Panc1 (cell line): ENCODE measurements around the gene FAM227B. TPM values are rescaled to one million over a fixed set of nuclear protein-coding genes. Genes with fewer than 3 reads are reported as not detected.

ENCODE experiments used
- ATAC-seq: fragments of 200-7000 bp; cut with Tn5 transposase; 2 replicates; pipeline ENCODE4 v1.9.1; 2020; ENCODE audit warnings: mild to moderate bottlenecking, moderate library complexity
- BruUV-seq: library from RNA; stranded (reverse); fragments of 400-500 nt; replicated peaks from 2 replicates; lab custom pipeline; 2021; lab: Mats Ljungman, UMichigan
- CTCF ChIA-PET: fragments of 300-600 bp; sonication (Branson Sonifier 250); formaldehyde crosslinking; loops from one replicate; lab custom pipeline; 2022; ENCODE audit warnings: antibody characterized with exemption; lab: Charles Lee
- POLR2A ChIA-PET: fragments of 300-600 bp; sonication (Branson Sonifier 250); formaldehyde crosslinking; loops from one replicate; lab custom pipeline; 2022; ENCODE audit warnings: antibody characterized with exemption; lab: Charles Lee
- DNase-seq: peaks from one replicate; pipeline ENCODE4 v3.0.0-alpha.2; 2010; ENCODE audit warnings: low read depth, low spot score
- H3K27ac ChIP-seq: 2 replicates; pipeline ENCODE4 v1.5.1; 2011; ENCODE audit warnings: mild to moderate bottlenecking, low read length, inconsistent platforms
- H3K27me3 ChIP-seq: fragments of 200-500 bp; sonication (Bioruptor generic); 2 replicates; pipeline ENCODE4 v1.6.0; 2014; ENCODE audit warnings: low read length, inconsistent platforms; ENCODE audit not compliant: control insufficient read depth, insufficient read depth
- H3K36me3 ChIP-seq: fragments of 200-500 bp; sonication (Bioruptor generic); 2 replicates; pipeline ENCODE4 v1.5.1; 2014; ENCODE audit warnings: inconsistent platforms, mild to moderate bottlenecking, low read length, moderate library complexity; ENCODE audit not compliant: control insufficient read depth, insufficient read depth
- H3K4me1 ChIP-seq: 2 replicates; pipeline ENCODE4 v1.5.1; 2011; ENCODE audit warnings: inconsistent platforms, mild to moderate bottlenecking, low read length, moderate library complexity; ENCODE audit not compliant: control insufficient read depth, insufficient read depth
- H3K4me3 ChIP-seq, 2 experiments: 2 replicates each; pipeline ENCODE4 v1.5.1; 2011 to 2012; ENCODE audit warnings: low read depth in 2 of 2, low read length in 2 of 2, mild to moderate bottlenecking in 2 of 2, inconsistent platforms in 1 of 2, moderate library complexity in 1 of 2
- H3K9me3 ChIP-seq: fragments of 200-500 bp; sonication (Bioruptor generic); 2 replicates; pipeline ENCODE4 v1.5.1; 2014; ENCODE audit warnings: low read depth, mild to moderate bottlenecking, inconsistent platforms, low read length, moderate library complexity; ENCODE audit not compliant: control insufficient read depth, insufficient read depth
- CTCF ChIP-seq: fragments of 450-650 bp; IDR thresholded peaks from 2 replicates; pipeline ENCODE4 v1.5.1; 2017; ENCODE audit warnings: mild to moderate bottlenecking
- POLR2AphosphoS5 ChIP-seq: IDR thresholded peaks from 2 replicates; pipeline ENCODE4 v1.6.1; 2012; ENCODE audit warnings: mild to moderate bottlenecking, low read depth, low read length, moderate library complexity
- REST ChIP-seq, 2 experiments: IDR thresholded peaks; 2 replicates each; pipeline ENCODE4 v1.6.1; 2011 to 2012; ENCODE audit warnings: low read depth in 2 of 2, control low read depth in 1 of 2, low read length in 1 of 2, mild to moderate bottlenecking in 1 of 2, moderate library complexity in 1 of 2; ENCODE audit not compliant: insufficient read depth in 1 of 2
- SIN3A ChIP-seq: IDR thresholded peaks from 2 replicates; pipeline ENCODE4 v1.6.1; 2012; ENCODE audit warnings: low read depth, mild to moderate bottlenecking, low read length, moderate library complexity, borderline replicate concordance; ENCODE audit not compliant: insufficient read depth
- TCF7L2 ChIP-seq: IDR thresholded peaks from 2 replicates; pipeline ENCODE4 v1.6.1; 2011; ENCODE audit warnings: mild to moderate bottlenecking, low read depth, low read length, inconsistent platforms
- in situ Hi-C: cut with HindIII; loops from 2 replicates; pipeline ENCODE4 v1.10.0; 2016; ENCODE audit warnings: low sequenced_read_pairs, low pct_unique_long_range_greater_than_20kb
- intact Hi-C: fragments of 100-400 bp; cut with micrococcal nuclease; formaldehyde crosslinking; loops from one replicate; pipeline ENCODE4 v1.10.0; 2022; ENCODE audit not compliant: unreplicated experiment
- total RNA-seq: library from RNA; stranded (reverse); gene quantifications from one replicate; pipeline ENCODE4 v1.2.1, GENCODE V29; 2021; ENCODE audit not compliant: unreplicated experiment

Gene FAM227B
- total RNA-seq, 1 experiment from 2014 or later, result 1.2 TPM

- POLR2A ChIA-PET, result no interaction called here
- BruUV-seq, result no TSS peak
- no peak overlapping the region for H3K27ac ChIP-seq
- H3K27me3 ChIP-seq, result no peaks in the 10 kb centered on the region
- no peaks in the 10 kb centered on the region for H3K9me3 ChIP-seq
- no peaks in the 10 kb centered on the region for H3K4me1 ChIP-seq
- DNase-seq (no peak), ATAC-seq (no peak)
- H3K4me3 ChIP-seq, result no peak overlapping the region
- H3K36me3 ChIP-seq, result 0 out of 2 replicates have a peak, but pooled peaks cover 2% of the 10 kb centered on the region
- intact Hi-C loops (no loop called here), in situ Hi-C loops (no loop called here)
- TF ChIP-seq TCF7L2, result no peak
- TF ChIP-seq CTCF, result no peak
- no peak for TF ChIP-seq REST (IDR thresholded peaks at IDR 0.05; ENCODE audit: insufficient read depth in 1 of 2, low read depth in 2 of 2, low read length in 1 of 2)
- no peak for TF ChIP-seq SIN3A
- TF ChIP-seq POLR2AphosphoS5, result no peak
- CTCF ChIA-PET, result no interaction called here
These were observed 289.2 kb downstream of the FAM227B start for GRCh38 chr15:49331442-49331841.

GRCh38 chr15:49330166-49330565 is 290.5 kb downstream of the FAM227B start:
- no peak for TF ChIP-seq TCF7L2
- TF ChIP-seq CTCF, result no peak
- TF ChIP-seq POLR2AphosphoS5, result no peak
- TF ChIP-seq REST (IDR thresholded peaks at IDR 0.05; ENCODE audit: insufficient read depth in 1 of 2, low read depth in 2 of 2, low read length in 1 of 2), result no peak
- TF ChIP-seq SIN3A, result no peak
- Histone ChIP-seq H3K36me3 (0 out of 2 replicates have a peak, but pooled peaks cover 2% of the 10 kb centered on the region), H3K27ac (no peak overlapping the region), H3K4me1 (no peaks in the 10 kb centered on the region), H3K27me3 (no peaks in the 10 kb centered on the region), H3K9me3 (no peaks in the 10 kb centered on the region), H3K4me3 (no peak overlapping the region)
- DNase-seq (no peak), ATAC-seq (no peak)
- in situ Hi-C loops, result no loop called here
- intact Hi-C loops, result no loop called here
- CTCF ChIA-PET, result interaction anchor here (0.6 kb wide), 1 partner anchor 152 kb away, joined by 3 read pairs; no protein-coding TSS in a partner anchor
- POLR2A ChIA-PET, result no interaction called here
- BruUV-seq, result no TSS peak
